GF-D8 (cell line): ENCODE results near the gene VEPH1.

Source experiments
- DNase-seq: peaks from one replicate; lab custom pipeline; 2025; lab: John Stamatoyannopoulos, UW

VEPH1 gene

DNA sequence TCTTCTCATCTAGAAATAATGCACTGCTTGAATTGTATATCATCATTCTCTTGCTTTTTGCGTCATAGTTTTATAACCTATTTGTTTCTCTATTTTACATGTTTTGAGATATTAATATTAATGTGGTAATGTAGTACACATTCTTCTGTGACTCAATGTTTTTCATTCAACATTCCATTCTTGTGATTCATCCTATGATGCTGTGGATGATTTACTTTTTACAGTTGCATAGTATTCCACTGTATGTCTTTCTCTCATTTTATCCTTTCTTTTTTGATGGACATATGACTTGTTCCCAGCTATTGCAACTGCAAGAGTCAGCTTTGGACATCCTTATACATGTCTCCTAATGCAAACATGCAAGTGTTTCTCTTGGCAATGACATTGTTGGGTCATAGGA is 20.6 kb upstream of the VEPH1 start:
- no peak for DNase-seq

DNA sequence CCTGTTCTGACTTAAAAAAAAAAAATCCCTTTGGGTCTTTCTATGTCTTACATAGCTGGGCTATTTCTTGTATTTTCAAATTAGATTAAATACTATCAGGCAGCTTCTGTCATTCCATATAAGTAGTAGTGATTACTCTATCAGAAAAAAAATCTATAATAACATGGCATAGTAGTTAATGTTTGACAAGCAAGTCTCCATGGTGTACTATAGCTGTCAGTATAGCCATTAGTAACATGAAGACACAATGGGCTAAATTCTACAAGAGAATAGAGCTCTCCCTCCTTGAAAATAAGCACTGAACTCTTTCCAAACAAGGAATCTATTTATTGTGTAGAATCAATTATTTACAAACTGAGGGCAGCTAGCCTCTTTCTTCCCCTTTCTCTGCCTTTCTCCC is 19.4 kb upstream of the VEPH1 start:
- no peak for DNase-seq

DNA sequence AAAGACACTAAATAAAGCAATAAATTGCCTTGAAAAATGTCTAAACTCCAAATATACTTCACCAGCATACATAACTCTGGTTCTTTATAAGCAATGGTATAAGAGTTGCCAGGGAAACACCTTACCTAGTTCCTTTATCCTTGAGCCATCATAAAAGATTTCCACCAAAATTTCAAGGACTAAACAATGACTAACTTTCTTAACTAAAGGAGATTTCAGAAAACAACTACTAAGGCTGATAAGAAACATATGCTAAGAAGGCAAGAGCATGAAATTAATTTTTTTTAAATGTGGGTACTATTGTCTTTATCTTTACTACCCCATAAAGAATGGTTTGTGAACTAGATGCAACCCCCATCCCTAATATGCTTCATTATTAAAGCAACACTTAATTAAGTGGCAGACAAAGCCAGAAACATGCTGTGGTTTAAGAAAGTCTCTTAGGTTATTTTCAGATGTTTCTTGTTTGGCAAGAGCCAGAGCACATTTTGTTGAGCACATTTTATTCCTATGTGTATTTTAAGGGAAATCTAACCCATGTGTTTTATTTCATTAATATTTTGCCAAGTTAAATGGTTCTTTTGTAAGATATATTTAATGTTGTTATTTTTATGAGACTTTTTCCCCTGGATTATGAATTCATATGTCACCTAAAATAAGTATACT is 17.4 kb upstream of the VEPH1 start:
- DNase-seq = no peak

DNA sequence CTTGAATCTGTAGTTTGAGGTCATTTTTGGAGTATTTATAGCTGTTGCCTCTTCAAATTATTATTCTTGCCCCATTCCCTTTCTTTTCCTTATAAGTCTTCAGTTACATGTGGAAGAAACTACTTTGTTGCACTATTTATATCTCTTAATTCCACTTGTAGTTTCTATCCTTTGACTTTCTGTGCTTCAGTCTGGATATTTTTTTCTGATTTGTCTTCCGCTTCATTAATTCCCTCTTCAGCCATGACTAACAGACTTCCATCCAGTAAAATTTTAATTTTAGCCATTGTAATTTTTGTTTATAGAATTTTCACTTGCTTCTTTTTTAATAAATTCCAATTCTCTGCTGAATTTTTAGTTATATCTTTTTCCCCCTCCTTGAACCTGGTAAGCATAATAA is 15.7 kb upstream of the VEPH1 start:
- DNase-seq = no peak

DNA sequence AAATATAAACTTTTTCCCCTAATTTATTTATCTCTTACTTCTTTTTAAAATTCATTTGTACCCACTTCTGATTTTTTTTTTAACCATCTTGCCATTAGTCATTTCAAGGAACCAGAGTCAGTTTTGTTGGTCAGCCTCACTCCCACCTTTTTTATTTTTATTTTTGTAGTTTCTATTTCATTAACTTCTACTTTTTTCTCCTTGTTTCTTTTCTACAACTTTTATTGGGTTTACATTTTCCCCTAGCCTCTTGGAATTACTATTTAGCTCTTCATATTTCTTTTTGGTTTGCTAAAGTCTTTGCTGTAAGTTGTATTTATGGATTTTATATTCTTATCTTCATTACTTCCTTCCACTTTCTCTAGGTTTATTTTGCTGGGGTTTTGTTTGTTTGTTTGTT is 13.7 kb upstream of the VEPH1 start:
- DNase-seq = no peak

DNA sequence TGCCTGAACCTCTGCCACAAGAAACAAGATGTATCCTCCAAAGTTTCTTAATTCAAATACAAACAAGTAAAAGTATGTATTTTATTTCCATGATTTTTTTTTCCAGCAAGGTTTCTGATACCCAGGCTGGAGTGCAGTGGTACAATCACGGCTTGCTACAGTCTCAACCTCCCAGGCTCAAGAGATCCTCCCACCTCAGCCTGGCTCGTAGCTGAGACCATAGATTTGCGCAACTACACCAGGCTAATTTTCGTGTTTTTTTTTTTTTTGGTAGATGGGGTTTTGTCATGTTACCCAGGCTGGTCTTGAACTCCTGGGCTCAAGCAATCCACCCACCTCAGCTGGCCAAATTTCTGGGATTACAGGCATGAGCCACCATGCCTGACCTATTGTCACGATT is 12.2 kb upstream of the VEPH1 start:
- no peak for DNase-seq

DNA sequence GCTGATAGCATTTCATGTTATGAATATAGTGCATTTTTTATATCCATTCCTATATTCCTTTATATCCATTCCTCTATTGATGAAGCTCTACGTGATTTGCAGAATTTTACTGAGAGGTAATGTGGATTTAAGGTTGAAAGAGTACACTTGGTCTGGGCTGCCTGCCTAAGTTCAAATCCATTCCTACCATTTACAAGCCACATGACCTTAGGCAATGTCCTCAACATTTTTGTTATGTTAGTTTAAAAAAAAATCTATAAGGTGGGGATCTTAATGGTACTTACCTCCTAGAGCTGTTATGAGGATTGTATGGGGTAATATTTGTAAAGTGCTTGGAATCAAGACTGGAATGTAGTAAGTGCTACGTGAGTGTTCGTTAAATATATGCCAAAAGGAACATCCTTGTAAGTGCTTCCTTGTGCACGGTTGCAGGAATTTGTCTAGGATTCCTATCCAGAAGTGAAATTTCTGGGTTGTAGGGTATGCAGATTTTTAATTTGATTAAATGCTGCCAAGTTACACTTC is 11.2 kb upstream of the VEPH1 start:
- no peak for DNase-seq

DNA sequence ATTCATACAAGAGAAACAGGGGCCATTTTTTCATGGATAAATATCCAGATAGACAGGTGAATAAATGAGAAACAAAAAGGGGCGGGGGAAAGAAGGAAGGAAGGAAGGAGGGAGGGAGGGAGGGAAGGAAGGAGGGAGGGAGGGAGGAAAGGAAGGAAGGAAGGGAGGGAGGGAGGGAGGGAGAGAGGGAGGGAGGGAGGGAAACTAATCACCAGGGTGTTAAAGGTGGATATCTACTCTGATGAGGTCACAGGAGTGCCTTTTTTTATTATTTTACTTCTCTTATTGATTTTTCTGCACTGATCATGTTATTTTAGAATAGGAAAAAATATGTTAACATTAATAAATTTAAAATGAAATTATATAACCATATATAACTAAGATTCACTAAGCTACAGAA is 10.4 kb upstream of the VEPH1 start:
- no peak for DNase-seq

DNA sequence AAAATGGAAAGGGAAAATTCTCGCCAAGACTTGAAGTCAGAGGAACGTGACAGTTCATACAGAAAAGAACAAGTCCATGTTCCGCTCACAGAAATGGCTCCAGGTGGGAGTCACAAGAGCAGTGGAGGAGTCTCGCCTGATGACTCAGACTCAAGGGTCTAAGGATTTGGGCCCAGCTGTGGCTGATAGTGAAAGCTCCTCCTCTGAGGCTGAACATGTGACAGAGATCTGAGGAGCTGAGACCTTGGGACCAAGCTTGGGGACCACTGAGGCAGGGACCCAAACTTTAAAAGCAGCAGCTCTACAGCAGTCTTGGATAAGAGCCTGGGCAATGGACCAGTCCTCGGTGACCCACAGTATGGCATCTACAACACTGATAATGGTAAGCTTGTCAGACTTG is 9.3 kb upstream of the VEPH1 start:
- no peak for DNase-seq

DNA sequence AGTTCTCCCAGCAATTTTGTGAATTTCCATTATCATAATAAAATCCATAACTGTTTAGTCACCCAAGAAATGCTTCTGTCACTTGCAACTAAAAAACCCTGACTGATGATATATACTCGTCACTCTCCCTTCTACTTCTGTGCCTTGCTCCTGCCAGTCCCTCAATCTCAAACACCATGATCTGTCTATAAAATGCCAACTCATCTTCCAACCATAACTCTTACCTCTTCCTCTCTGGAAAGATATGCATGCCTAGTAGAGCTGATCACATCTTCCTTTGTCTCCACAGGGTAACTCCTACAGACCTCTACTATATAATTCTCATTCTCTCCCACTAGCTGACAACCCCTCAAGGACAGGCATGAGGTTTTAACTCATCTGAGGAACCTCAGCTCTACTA is 5.2 kb upstream of the VEPH1 start:
- DNase-seq = no peak

DNA sequence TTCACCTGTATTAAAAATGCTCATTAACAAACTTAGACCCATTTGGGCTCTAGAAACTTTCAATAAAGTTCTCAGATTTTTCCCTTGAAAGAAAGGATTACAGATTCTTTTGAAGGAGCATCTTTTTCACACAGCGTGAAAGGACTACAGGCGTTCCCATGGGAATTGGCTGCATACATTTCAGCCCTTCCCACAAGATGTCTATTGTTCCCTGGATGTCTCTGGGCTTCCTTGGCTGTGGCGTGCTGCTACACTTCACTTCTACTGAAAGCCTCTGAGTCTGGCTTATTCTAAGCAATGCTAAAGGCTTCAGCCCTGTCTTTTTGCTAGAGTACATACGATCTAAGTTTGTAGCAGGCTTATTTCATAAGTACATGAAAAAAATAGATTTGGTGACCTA is 1.4 kb downstream of the VEPH1 start:
- DNase-seq = no peak

DNA sequence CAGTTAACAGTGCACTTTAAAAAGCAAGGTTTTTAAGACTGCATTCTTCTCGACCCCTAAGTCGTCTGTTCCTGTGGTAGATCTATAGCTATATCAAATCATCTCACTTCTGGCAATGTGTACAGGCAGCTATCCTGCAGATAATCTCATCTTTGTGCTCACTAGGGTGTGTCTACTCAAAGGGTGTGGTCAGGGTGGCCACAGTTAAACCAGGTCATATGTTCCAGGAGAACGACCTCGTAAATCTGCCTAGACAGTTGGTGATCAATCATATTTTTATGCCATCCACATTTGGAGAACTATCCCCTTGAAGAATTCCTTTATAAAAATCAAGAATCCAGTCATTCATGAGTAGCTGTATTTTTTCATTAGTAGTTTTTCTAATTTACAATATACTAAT is 3.0 kb downstream of the VEPH1 start:
- no peak for DNase-seq

DNA sequence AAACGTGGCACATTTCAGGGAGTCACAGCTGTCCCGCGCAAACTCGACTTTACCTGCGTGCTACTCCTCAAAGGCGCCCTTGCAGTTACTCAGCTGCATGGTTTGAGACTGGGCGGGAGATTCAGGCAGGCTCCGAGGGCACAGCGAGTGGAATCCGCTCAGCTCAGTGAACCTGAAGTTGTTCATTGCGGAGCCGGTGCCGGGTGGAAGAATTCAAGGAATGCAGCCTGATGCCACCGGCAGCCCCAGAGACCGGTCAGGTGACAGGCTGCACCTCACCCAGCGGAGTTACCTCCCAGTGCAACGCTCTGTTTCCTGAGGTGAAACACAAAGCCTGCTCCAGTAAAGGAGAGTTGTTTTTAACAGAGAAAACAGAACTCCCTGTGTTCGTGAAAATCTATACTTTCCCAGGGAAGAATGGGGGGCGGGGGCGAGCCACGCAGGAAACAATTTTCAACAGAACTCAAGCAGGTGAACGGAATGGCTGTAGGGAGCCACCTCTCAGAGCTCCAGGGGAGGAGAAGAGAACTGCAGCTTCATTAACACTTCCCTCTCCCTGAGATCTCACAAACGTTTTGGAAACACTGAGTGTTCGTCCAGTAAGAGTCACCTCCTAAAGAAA is 3.8 kb downstream of the VEPH1 start:
- DNase-seq = no peak

DNA sequence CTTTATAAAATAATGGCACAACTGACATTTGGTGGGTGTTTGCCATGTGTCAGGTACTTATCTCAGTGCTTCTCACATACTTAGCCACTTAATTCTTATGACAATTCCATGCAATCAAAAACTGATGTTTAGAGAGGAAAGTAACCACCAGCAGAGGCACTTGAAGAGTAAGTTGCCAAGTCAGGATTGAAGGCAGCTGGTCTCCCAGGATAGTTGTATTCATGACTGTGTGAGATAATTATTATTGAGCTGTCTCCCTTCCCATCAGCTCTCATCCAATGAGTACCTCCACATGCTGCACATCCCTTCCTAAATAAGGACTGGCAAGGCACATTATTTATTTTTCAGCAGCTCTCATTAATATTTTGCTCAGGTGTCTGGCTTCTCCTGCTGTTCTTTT is 4.8 kb downstream of the VEPH1 start:
- no peak for DNase-seq

DNA sequence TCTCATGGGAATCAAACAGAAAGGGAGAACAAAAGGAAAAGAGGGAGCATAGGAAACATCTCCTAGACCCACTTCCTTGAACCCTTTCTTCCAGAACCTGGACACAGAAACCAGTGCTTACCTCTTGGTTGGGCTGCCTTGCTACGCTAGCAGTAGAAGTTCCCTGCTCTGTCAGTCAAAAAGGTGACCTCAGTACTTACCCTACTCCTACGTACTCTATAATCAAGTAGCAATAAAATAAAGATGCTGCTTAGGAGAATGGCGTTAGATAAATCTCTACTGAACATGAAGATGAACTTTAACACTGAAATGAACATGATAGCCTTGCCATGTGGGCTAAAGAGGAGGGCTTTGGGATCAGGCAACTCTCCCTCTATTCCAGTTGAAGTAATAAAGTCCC is 7.4 kb downstream of the VEPH1 start:
- DNase-seq = no peak

DNA sequence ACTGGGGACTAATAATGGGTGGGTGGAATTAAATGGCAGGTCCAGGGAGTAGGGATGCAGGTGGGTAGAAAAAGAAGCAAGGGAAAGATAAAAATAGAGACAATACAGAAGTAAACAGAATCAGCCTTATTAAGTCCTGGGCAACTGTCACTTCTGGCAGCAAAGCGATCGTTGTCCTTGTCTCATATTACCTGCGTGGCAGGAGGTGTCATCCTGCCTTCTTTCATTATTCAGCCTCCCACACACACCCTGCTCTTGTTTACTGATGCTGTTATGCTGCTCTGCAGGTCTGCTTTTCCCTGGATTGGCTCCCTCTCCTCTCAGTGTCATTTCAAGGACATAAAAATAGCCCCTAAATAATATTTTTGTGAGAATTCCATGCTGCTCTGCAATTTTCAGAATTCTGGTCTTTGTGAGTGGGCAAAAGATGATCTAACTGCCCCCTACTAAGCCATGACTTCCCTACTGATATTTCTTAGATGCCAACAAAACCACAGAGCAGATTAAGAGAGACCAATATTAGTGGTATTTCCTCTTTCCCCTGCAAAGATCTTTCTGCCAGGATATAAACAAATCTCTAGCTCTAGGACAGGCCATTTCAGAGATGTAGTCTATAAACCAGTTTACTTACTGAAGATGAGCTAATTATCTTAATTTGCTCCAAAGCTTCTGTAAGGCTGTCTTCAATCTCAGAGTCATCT is 8.5 kb downstream of the VEPH1 start:
- DNase-seq = no peak

DNA sequence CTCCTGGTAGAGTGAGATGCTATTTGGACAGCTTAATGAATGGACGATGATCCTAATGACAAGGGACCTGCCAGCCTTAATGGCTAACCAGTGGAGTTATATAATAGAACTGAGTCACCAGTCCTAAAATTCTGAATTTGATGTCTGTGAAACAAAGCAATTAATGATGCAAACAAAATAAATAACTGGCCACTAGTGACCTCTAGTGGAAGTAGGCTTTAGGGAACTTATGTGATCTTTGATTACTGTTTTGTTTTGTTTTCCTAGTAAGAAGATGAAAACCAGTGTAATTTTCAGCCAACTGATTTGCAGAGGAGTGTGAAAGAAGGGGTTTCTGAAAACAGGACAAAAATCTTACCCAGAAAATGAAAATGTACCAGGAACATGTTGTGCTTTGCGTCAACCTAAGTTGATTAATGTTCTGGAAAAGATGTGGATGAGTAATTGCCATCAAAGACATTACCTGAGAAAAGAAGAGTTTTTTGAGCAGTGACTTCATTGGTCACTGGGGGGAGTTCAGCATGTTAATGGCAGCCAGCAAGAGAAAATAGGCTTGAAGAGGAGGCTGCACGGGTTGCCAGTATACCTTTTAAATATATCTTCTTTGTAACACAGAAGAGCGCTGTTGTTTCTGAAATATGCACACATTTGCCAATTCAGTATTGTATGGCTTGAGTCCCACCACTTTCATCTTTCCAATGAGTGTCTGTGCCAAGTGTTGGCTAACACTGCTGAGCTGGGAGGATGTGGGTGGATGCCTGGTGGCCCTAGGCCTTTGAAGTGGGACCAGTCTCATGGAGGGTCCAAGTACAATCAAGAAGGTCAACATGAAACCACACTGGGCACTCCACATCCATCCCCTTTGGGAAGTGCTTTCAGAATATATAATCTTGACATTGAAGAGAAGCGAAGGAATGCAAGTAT is 9.3 kb downstream of the VEPH1 start:
- no peak for DNase-seq

DNA sequence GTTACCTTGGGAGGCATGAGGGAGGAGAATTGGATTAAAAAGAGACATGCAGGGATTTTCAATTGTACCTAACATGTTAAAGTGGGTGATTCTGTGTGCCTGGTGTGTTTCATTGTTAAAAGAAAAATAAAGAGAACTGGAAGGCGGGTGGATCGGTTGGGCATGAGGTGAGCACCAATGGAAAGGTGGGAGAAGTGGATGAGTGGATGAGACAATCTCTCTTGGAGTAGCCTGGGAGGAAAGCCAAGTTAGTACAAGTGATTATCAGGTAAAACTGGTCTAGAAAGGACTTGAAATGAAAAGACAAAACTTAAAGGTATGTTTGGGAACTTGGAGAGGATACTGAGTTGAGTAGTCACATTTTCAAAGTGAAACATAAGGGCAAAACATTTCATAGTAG is 12.1 kb downstream of the VEPH1 start:
- DNase-seq = no peak

DNA sequence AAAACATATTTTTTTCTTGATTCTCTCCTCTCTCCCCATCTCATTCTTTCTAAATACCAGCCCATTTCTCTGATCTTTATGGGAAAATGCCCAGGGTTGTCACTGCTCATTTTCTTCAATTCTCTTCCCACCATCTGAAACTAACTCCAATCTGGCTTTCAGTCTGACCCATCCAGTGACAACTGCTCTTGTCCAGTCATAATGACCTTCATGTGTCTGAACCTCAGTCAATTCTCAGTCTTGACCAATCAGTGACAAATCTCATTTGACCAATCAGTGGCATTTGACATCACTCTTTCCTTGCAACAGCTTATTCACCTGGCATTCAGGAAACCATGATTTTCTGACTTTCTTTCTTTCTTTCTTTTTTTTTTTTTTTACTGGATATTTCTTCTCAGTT is 15.1 kb downstream of the VEPH1 start:
- DNase-seq = no peak

DNA sequence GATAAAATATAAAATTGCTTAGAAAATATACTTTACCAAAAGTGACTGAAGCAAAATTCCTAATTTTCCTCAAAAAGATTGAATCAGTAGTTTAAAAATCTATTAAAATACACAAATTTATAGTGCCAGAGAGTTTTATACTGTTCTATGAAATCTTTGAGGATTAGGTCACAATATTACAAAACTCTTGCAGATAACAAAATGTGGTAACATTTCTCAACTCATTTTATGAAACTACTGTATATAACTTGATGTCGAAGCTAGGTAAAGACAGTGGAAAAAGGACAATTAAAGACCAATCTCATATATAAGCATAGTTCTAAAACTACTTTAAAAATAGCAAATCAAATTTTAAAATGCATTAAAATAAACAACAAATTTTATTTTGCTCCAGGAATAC is 15.9 kb downstream of the VEPH1 start:
- peak; percentile 3 for DNase-seq

DNA sequence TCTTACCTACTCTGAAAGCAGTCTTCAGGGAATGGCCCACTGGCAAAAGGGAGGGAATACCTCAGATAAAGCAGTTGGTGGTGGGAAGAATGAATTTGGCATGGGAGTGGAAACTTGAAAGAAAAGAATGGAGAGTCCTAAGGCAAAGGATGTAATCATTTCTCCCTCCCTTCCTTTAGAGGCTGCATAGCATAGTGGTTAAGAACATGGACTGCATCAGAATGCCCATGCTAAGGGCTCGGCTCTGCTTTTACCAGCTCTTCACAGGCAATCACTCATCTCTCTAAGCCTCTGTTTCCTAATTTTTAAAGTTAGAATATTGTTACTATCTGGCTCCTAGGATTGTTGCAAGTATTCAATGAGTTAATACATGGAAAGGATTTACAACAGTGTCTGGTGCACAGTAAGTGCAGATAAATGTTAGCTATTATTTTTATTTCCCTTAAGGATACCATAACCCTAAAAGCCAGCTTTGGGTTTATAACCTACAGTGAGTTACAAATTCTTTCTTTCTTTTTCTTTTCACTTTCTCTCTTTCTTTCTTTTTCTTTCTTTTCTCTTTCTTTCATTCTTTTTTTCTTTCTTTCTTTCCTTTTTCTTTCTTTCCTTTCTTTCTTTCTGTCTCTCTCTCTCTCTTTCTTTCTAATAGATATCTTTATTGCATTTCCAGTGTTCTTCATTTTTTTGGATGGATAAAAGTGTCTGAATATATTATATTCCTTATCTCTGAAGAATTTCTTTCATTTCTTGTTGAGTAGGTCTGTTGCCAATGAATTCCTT is 23.6 kb downstream of the VEPH1 start:
- DNase-seq = no peak

DNA sequence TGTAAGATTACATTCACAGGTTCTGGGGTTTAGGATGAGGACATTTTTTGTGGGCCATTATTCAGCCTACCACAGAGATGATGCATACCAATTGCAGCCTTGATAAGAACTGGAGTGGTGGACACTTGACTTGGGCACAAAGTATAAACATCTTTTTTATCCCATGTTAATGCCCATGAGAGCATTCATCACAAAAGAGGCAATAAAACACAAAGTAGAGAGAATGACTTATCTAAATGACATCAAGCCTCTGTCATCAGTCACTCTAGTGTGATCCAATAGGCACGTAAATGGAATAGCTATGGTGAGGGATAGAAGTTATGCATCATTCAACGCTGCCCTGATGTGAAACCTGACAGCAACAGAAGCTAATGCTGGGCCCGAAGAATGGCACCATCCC is 25.8 kb downstream of the VEPH1 start:
- no peak for DNase-seq
